AG04450 (cell line): ENCODE results near the gene RNF224. TPM values are rescaled to one million over a fixed set of nuclear protein-coding genes. Genes with fewer than 3 reads are reported as not detected.
"Not testable (repeated sequence)": the region's sequence is repeated elsewhere in the genome, so short reads cannot be mapped to it uniquely, and the experiment has no call there.

Experiments
- CTCF ChIA-PET: fragments of 300-600, 350-600 bp; formaldehyde crosslinking; extraction: SDS; loops from one replicate; lab custom pipeline; 2022; ENCODE audit warnings: antibody characterized with exemption, inconsistent platforms; lab: Charles Lee
- POLR2A ChIA-PET: fragments of 350-600 bp; formaldehyde crosslinking; extraction: SDS; loops from one replicate; lab custom pipeline; 2021; ENCODE audit warnings: antibody characterized with exemption, inconsistent platforms; lab: Yijun Ruan, JAX
- DNase-seq: peaks from one replicate; pipeline ENCODE4 v3.0.0-alpha.2; 2011; ENCODE audit warnings: low read depth, low spot score
- H3K27ac ChIP-seq: one replicate; pipeline ENCODE4 v1.5.1; 2012; ENCODE audit warnings: low read depth, low read length, control low read depth
- H3K27me3 ChIP-seq: one replicate; pipeline ENCODE4 v1.6.0; 2012; ENCODE audit warnings: low read length; ENCODE audit not compliant: control insufficient read depth, insufficient read depth
- H3K4me3 ChIP-seq: 2 replicates; pipeline ENCODE4 v1.5.1; 2011; ENCODE audit warnings: mild to moderate bottlenecking, low read depth, low read length, control low read depth
- H3K9me3 ChIP-seq: 2 replicates; pipeline ENCODE4 v1.5.1; 2012; ENCODE audit warnings: low read length; ENCODE audit not compliant: control insufficient read depth, insufficient read depth
- polyA plus RNA-seq: library from polyadenylated mRNA; depleted of rRNA; stranded (reverse); fragments of >200 nt; gene quantifications from 2 replicates; pipeline ENCODE4 v1.2.3, GENCODE V29; 2011
- TF ChIP-seq, protein P1 (sequence below): IDR thresholded peaks from 2 replicates; pipeline ENCODE4 v1.5.1; 2011; ENCODE audit warnings: low read depth, low read length, control low read depth, inconsistent platforms

Gene RNF224
- polyA plus RNA-seq, 1 experiment: not detected

DNA sequence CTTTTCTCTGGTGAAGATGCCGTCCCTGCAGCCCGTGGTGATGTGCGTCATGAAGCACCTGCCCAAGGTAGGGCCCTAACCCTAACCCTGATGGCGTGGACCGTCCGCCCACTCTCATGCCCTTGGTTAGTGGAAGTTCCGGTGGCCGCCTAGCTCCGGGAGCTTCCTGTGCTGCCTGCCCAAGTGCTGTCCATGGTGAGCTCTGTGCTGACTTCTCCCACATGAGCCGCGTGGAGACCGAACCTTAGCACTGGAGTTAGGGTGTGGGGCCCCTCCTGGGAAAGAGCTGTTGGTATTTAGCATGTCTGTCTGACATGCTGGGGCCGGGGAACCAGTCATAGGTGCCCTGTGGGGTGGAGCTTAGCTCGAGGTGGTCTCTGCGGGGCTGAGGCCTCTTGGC, 29.1 kb downstream of the RNF224 start:
- POLR2A ChIA-PET: interaction anchor here (0.8 to 8.8 kb wide), 3 partner anchors 10 to 167 kb away, joined by 3 to 146 read pairs (median 3); partner anchors contain the start of genes EXD3, NOXA1 and TUBB4B

DNA sequence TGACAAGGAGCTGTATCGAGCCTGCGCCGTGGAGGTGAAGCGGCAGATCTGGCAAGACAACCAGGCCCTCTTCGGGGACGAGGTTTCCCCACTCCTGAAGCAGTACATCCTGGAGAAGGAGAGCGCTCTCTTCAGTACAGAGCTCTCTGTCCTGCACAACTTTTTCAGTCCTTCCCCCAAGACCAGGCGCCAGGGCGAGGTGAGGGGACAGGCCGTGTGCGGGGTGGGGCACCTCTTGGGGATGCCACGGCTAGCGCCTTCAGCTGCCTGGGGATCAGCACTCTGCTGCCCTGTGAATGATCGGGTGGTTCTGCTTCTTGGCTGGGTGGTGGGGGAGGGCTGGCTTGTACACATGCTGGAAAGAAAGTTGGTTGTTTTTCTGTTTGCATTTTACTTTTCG, 29.6 kb downstream of the RNF224 start:
- POLR2A ChIA-PET: interaction anchor here (0.8 to 8.8 kb wide), 3 partner anchors 9 to 166 kb away, joined by 3 to 146 read pairs (median 3); partner anchors contain the start of genes EXD3, NOXA1 and TUBB4B
- H3K27me3 ChIP-seq: no peaks in the 10 kb centered on the region
- TF ChIP-seq, protein P1, sequence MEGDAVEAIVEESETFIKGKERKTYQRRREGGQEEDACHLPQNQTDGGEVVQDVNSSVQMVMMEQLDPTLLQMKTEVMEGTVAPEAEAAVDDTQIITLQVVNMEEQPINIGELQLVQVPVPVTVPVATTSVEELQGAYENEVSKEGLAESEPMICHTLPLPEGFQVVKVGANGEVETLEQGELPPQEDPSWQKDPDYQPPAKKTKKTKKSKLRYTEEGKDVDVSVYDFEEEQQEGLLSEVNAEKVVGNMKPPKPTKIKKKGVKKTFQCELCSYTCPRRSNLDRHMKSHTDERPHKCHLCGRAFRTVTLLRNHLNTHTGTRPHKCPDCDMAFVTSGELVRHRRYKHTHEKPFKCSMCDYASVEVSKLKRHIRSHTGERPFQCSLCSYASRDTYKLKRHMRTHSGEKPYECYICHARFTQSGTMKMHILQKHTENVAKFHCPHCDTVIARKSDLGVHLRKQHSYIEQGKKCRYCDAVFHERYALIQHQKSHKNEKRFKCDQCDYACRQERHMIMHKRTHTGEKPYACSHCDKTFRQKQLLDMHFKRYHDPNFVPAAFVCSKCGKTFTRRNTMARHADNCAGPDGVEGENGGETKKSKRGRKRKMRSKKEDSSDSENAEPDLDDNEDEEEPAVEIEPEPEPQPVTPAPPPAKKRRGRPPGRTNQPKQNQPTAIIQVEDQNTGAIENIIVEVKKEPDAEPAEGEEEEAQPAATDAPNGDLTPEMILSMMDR: no peak
- no peak overlapping the region for H3K27ac ChIP-seq
- CTCF ChIA-PET: interaction anchor here (1.3 to 1.7 kb wide), 2 partner anchors 20 to 166 kb away, joined by 3 to 7 read pairs; partner anchors contain the start of gene EXD3
- no peak for DNase-seq
- H3K4me3 ChIP-seq: peak overlapping the region; percentile 96
- no peaks in the 10 kb centered on the region; the same call in 1 of the 2 replicates for H3K9me3 ChIP-seq

More for the DNA sequence above, 29.1 kb downstream of the RNF224 start:
- TF ChIP-seq, protein P1: no peak
- no peak for DNase-seq
- Histone ChIP-seq H3K27ac (peak overlapping the region; percentile 31), H3K4me3 (peak overlapping the region; percentile 96), H3K27me3 (no peaks in the 10 kb centered on the region), H3K9me3 (no peaks in the 10 kb centered on the region; the same call in 1 of the 2 replicates)
- CTCF ChIA-PET: interaction anchor here (1.3 to 1.7 kb wide), 2 partner anchors 19 to 167 kb away, joined by 3 to 7 read pairs; partner anchors contain the start of gene EXD3

DNA sequence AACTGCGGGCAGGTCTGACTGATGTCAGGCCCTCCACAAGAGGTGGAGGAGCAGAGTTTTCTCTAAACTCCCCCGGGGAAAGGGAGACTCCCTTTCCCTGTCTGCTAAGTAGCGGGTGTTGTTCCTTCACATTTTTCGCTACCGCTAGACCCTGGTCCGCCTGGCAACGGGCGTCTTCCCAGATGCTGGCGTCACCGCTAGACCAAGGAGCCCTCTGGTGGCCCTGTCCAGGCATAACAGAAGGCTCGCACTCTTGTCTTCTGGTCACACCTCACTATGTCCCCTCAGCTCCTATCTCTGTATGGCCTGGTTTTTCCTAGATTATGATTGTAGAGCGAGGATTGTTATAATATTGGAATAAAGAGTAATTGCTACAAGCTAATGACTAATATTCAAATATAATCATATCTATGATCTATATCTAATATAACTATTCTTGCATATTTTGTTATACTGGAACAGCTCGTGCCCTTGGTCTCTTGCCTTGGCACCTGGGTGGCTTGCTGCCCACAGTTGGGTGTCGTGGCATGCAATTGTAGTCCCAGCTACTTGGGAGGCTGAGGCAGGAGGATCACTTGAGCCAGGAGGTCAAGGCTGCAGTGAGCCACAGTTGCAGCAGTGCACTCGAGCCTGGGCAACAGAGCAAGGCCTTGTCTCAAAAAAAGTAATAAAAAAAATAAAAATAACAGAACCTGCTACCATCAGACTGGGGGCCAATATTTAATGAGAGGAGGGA, 35.0 kb downstream of the RNF224 start:
- ChIA-PET POLR2A (interaction anchor here (2.4 kb wide), 1 partner anchor 22 kb away, joined by 14 read pairs; the partner anchor contains the start of gene TUBB4B), CTCF (interaction anchor here (1.0 kb wide), 1 partner anchor 26 kb away, joined by 3 read pairs; no protein-coding TSS in a partner anchor)
- not testable (repeated sequence) for H3K27ac ChIP-seq, H3K4me3 ChIP-seq, H3K9me3 ChIP-seq, DNase-seq, H3K27me3 ChIP-seq
- TF ChIP-seq, protein P1: peak; percentile 42; the same call in 1 of the 2 replicates

DNA sequence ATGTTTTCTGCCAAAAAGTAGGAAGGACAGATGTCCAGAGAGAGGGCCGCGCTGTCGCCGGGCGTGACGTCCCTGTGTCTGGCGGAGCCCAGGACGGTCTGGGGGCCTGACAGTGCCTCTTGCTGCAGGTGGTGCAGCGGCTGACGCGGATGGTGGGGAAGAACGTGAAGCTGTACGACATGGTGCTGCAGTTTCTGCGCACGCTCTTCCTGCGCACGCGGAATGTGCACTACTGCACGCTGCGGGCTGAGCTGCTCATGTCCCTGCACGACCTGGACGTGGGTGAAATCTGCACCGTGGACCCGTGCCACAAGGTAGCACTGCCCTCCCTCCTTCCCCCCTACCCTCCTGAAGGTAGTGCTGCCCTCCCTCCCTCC, 35.6 kb downstream of the RNF224 start:
- ChIA-PET CTCF (no interaction called here), POLR2A (no interaction called here)
- H3K27me3 ChIP-seq: no peaks in the 10 kb centered on the region
- no peak overlapping the region for H3K4me3 ChIP-seq
- H3K27ac ChIP-seq: no peak overlapping the region
- TF ChIP-seq, protein P1: no peak
- H3K9me3 ChIP-seq: no peaks in the 10 kb centered on the region; the same call in 1 of the 2 replicates
- DNase-seq: no peak

DNA sequence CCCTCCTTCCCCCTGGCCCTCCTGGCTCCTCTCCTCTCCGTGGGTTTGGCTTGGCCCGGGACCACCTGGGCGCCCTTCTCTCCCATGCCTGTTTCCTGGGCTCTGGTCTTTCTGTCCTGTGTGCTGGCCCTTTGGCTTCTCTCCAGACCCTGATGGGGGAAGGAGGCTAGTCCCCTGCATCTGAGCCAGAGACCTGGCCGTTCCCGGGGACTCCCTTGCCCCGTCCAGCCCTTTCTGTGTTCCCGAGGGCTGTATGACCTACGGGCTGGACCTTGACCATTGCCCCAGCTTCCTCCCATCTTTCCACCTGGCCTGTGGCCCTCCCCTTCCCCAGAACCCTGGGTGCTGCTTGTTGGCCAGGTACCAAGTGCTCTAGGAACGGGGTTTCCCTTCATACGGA, 36.2 kb downstream of the RNF224 start:
- Histone ChIP-seq H3K27me3 (no peaks in the 10 kb centered on the region), H3K27ac (no peak overlapping the region), H3K4me3 (no peak overlapping the region), H3K9me3 (no peaks in the 10 kb centered on the region; the same call in 1 of the 2 replicates)
- DNase-seq: no peak
- TF ChIP-seq, protein P1: no peak
- ChIA-PET POLR2A (no interaction called here), CTCF (no interaction called here)
